Measurements from ENCODE around the gene FERMT3. TPM values are rescaled to one million over a fixed set of nuclear protein-coding genes. Genes with fewer than 3 reads are reported as not detected.
A peak's percentile ranks its signal among the peaks of the same experiment; 100 is the strongest.

The FERMT3 gene
- total and polyA plus RNA-seq, 4 donors: 17.4 to 182 (median 84.5) TPM

DNA sequence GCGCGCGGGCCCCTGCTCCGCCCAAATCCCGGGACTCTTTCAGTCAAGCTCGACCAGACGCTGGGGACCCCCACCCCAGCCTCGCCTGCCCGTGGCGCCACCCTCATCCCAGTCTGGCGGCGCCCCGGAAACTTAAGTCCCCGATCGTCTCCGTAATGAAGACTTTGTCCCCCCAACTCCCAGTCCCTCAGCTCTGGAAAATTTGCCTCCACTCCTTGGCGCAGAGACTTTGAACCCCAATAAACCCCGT, 45.2 kb downstream of the FERMT3 start:
- Histone ChIP-seq H3K9ac (ENCODE audit: insufficient read depth in 1 of 2, low read length in 2 of 2) (peak overlapping the region in 1 of 2 donors; percentile 58), H3K4me1 (ENCODE audit: control insufficient read depth in 5 of 5, insufficient read depth in 5 of 5, low read length in 5 of 5) (peaks cover 0 to 26% (median 9%) of the 10 kb centered on the region in 5 donors), H3K4me3 (peak overlapping the region; percentile 62), H3K27ac (ENCODE audit: low read depth in 1 of 2, low read length in 1 of 2) (peak overlapping the region; percentile 24 to 63), H3K9me3 (ENCODE audit: control insufficient read depth in 4 of 4, insufficient read depth in 3 of 4, low read length in 3 of 4) (no peaks in the 10 kb centered on the region), H3K27me3 (ENCODE audit: control insufficient read depth in 3 of 3, insufficient read depth in 3 of 3, low read length in 2 of 3) (no peaks in the 10 kb centered on the region), H3K36me3 (ENCODE audit: control insufficient read depth in 4 of 4, insufficient read depth in 4 of 4, low read length in 4 of 4) (peaks cover 0 to 22% (median 3%) of the 10 kb centered on the region in 4 donors)
- DNase-seq: no peak
- 0 to 2% methylated on average over 17 to 18 of the region's 18 CpGs for WGBS, 2 donors
- no peak for ATAC-seq (ENCODE audit: insufficient read depth, low FRiP score)
- TF ChIP-seq, protein P1, sequence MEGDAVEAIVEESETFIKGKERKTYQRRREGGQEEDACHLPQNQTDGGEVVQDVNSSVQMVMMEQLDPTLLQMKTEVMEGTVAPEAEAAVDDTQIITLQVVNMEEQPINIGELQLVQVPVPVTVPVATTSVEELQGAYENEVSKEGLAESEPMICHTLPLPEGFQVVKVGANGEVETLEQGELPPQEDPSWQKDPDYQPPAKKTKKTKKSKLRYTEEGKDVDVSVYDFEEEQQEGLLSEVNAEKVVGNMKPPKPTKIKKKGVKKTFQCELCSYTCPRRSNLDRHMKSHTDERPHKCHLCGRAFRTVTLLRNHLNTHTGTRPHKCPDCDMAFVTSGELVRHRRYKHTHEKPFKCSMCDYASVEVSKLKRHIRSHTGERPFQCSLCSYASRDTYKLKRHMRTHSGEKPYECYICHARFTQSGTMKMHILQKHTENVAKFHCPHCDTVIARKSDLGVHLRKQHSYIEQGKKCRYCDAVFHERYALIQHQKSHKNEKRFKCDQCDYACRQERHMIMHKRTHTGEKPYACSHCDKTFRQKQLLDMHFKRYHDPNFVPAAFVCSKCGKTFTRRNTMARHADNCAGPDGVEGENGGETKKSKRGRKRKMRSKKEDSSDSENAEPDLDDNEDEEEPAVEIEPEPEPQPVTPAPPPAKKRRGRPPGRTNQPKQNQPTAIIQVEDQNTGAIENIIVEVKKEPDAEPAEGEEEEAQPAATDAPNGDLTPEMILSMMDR (IDR thresholded peaks at IDR 0.05; ENCODE audit: control extremely low read depth, extremely low read depth): no peak

DNA sequence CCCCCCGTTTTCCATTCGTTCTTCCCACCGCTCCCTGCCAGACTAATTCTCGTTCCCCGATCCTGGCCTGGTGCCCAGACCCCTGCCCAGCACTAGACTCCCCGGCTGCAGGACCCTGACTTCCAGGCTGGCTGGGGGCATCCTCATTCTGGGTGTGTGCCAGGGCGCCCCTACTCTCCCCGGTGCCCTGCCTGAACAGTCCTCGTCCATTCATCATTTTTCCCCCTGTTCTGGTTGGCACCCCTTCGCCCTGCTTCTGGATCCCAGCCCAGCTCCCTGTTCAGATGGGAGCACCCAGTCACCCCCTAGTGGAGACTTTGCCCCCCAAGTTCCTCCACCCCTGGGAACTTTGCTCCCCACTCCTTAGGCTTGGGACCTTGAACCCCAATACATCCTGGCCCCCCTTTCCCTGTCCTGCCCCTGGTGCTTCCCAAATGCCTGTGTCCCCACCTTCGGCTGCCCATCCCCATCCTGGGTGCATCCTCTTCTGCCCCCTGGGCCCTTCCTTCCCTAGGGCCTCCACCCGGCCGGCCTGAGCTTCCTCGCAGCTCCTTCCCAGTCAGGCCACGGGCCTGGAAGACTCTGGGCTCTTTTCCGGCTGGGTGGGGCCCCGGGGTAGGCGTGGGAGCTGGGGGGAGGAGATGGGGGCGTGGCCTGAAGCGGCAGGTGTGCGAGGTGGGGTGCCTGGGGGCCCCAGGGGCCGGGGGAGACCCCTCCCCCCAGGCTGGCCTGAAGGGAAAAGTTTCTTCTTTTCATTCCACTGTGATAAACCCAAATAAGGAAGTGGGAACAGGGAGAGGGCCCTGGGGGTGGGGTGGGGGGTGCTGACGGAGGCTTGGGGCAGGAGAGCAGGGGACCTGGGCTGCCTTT, 45.7 kb downstream of the FERMT3 start:
- peaks cover 0 to 23% (median 3%) of the 10 kb centered on the region in 4 donors for H3K36me3 ChIP-seq (ENCODE audit: control insufficient read depth in 4 of 4, insufficient read depth in 4 of 4, low read length in 4 of 4)
- H3K27ac ChIP-seq (ENCODE audit: low read depth in 1 of 2, low read length in 1 of 2): peak overlapping the region in 1 of 2 donors; percentile 35
- peak; percentile 63 for ATAC-seq (ENCODE audit: insufficient read depth, low FRiP score)
- H3K9me3 ChIP-seq (ENCODE audit: control insufficient read depth in 4 of 4, insufficient read depth in 3 of 4, low read length in 3 of 4): no peaks in the 10 kb centered on the region
- TF ChIP-seq, protein P1 (IDR thresholded peaks at IDR 0.05; ENCODE audit: control extremely low read depth, extremely low read depth): no peak
- H3K4me3 ChIP-seq: peak overlapping the region; percentile 62
- peak overlapping the region in 1 of 2 donors; percentile 58 for H3K9ac ChIP-seq (ENCODE audit: insufficient read depth in 1 of 2, low read length in 2 of 2)
- DNase-seq: peak; percentile 29 to 52 (median 40)
- H3K27me3 ChIP-seq (ENCODE audit: control insufficient read depth in 3 of 3, insufficient read depth in 3 of 3, low read length in 2 of 3): no peaks in the 10 kb centered on the region
- WGBS, 2 donors: 3 to 4% methylated on average over 22 to 23 of the region's 23 CpGs
- peaks cover 0 to 23% (median 9%) of the 10 kb centered on the region in 5 donors for H3K4me1 ChIP-seq (ENCODE audit: control insufficient read depth in 5 of 5, insufficient read depth in 5 of 5, low read length in 5 of 5)

DNA sequence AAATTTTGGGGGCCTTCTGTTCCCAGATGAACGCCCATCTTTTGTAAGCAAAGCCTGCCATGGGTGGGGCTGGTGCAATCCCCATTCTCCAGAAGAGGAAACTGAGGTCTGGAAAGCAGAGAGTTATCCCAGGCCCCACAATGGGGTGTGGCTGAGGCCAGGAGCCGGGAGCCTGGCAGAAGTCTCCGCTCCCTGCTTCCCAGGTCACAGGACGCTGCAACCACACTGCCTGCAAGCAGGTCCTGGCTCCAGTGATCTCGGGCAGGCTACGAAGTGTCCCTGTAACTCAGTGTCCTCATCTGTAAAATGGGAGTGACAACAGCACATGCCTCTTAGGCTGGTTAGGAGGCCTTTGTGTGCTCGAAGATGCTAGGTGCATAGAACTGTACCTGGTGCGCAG, 46.5 kb downstream of the FERMT3 start:
- Histone ChIP-seq H3K36me3 (ENCODE audit: control insufficient read depth in 4 of 4, insufficient read depth in 4 of 4, low read length in 4 of 4) (peaks cover 0 to 25% (median 4%) of the 10 kb centered on the region in 4 donors), H3K4me1 (ENCODE audit: control insufficient read depth in 5 of 5, insufficient read depth in 5 of 5, low read length in 5 of 5) (peaks cover 0 to 18% (median 9%) of the 10 kb centered on the region in 5 donors), H3K27ac (ENCODE audit: low read depth in 1 of 2, low read length in 1 of 2) (no peak overlapping the region), H3K9me3 (ENCODE audit: control insufficient read depth in 4 of 4, insufficient read depth in 3 of 4, low read length in 3 of 4) (no peaks in the 10 kb centered on the region), H3K4me3 (no peak overlapping the region), H3K9ac (ENCODE audit: insufficient read depth in 1 of 2, low read length in 2 of 2) (no peak overlapping the region), H3K27me3 (ENCODE audit: control insufficient read depth in 3 of 3, insufficient read depth in 3 of 3, low read length in 2 of 3) (no peaks in the 10 kb centered on the region)
- DNase-seq (no peak), ATAC-seq (ENCODE audit: insufficient read depth, low FRiP score) (no peak)
- 78 to 80% methylated on average over 8 of the region's 8 CpGs for WGBS, 2 donors
- TF ChIP-seq, protein P1 (IDR thresholded peaks at IDR 0.05; ENCODE audit: control extremely low read depth, extremely low read depth): no peak

All from lung (tissue), 12 donors.